K562 (cell line): Measurements from ENCODE around the gene TEX14. TPM values are rescaled to one million over a fixed set of nuclear protein-coding genes. Genes with fewer than 3 reads are reported as not detected.
A peak's percentile ranks its signal among the peaks of the same experiment; 100 is the strongest.

Experiments used
- COPS2 ChIP-seq: fragments of 450-650 bp; conservative IDR thresholded peaks from 2 replicates; pipeline ENCODE4 v1.6.1; 2016; ENCODE audit warnings: mild to moderate bottlenecking, moderate library complexity
- CTCF ChIP-seq, 3 experiments: IDR thresholded peaks in 2 of 3; conservative IDR thresholded peaks in 1 of 3; 2 replicates each; pipeline ENCODE4 v1.5.1; 2011 to 2012; ENCODE audit warnings: low read length in 3 of 3, mild to moderate bottlenecking in 3 of 3, control low read depth in 2 of 3, improper control_type of control experiment in 1 of 3, inconsistent platforms in 1 of 3, low read depth in 1 of 3, mixed read lengths in 1 of 3, moderate library complexity in 1 of 3; ENCODE audit not compliant: insufficient read depth in 2 of 3
- JUNB ChIP-seq: fragments of 450-650 bp; formaldehyde crosslinking; conservative IDR thresholded peaks from 2 replicates; pipeline ENCODE4 v1.4.0; 2020; ENCODE audit warnings: mild to moderate bottlenecking
- KDM4B ChIP-seq, 2 experiments: fragments of 450-650 bp in 1 of 2; sonication (generic) in 1 of 2; IDR thresholded peaks; 2 replicates each; pipeline ENCODE4 v1.6.1; 2016 to 2017; ENCODE audit warnings: borderline replicate concordance in 2 of 2, antibody characterized with exemption in 1 of 2, low read depth in 1 of 2, mild to moderate bottlenecking in 1 of 2
- MLX ChIP-seq, 2 experiments: fragments of 450-650 bp in 1 of 2; sonication (generic) in 1 of 2; formaldehyde crosslinking; conservative IDR thresholded peaks; 2 replicates each; pipeline versions ENCODE4 v1.4.0 to v1.8.1; 2020 to 2022; ENCODE audit warnings: mild to moderate bottlenecking in 1 of 2, missing genetic modification reagents in 1 of 2
- NEUROD1 ChIP-seq: fragments of 150-350 bp; IDR thresholded peaks from 2 replicates; pipeline ENCODE4 v1.6.1; 2014; ENCODE audit warnings: borderline replicate concordance, low read length, low read depth; ENCODE audit not compliant: partially characterized antibody
- TCFL5 ChIP-seq: fragments of 250-450 bp; sonication (Bioruptor Pico); conservative IDR thresholded peaks from 2 replicates; pipeline ENCODE4 v1.6.1; 2021; ENCODE audit warnings: mild to moderate bottlenecking, moderate library complexity, matching md5 sums
- TSHZ1 ChIP-seq: fragments of 250-450 bp; sonication (Bioruptor Pico); IDR thresholded peaks from 2 replicates; pipeline ENCODE4 v1.4.0; 2020; ENCODE audit warnings: mild to moderate bottlenecking, moderate library complexity
- YY1 ChIP-seq, 3 experiments: IDR thresholded peaks; 2 replicates each; pipeline ENCODE4 v1.6.1; 2011; ENCODE audit warnings: low read length in 2 of 3, mild to moderate bottlenecking in 2 of 3, moderate library complexity in 2 of 3, borderline replicate concordance in 1 of 3, control low read depth in 1 of 3, low read depth in 1 of 3; ENCODE audit not compliant: insufficient read depth in 3 of 3, insufficient replicate concordance in 2 of 3, control insufficient read depth in 1 of 3, insufficient read length in 1 of 3; ENCODE audit errors: extremely low read depth in 1 of 3
- ZFP1 ChIP-seq: fragments of 450-650 bp; formaldehyde crosslinking; IDR thresholded peaks from 2 replicates; pipeline ENCODE4 v1.4.0; 2020; ENCODE audit warnings: mild to moderate bottlenecking, mixed read lengths
- ZNF274 ChIP-seq: IDR thresholded peaks from 2 replicates; pipeline ENCODE4 v1.6.1; 2011; ENCODE audit warnings: low read depth, mild to moderate bottlenecking, low read length, moderate library complexity, borderline replicate concordance
- ZNF3 ChIP-seq: fragments of 250-450 bp; sonication (Bioruptor Pico); IDR thresholded peaks from 2 replicates; pipeline ENCODE4 v1.5.0; 2021; ENCODE audit warnings: mild to moderate bottlenecking, moderate library complexity
- ZNF589 ChIP-seq: fragments of 200-800 bp; sonication (Bioruptor generic); IDR thresholded peaks from 2 replicates; pipeline ENCODE4 v1.6.1; 2016; ENCODE audit warnings: low read depth, missing genetic modification characterization, missing compliant biosample characterization
- ZNF609 ChIP-seq: sonication (generic); formaldehyde crosslinking; IDR thresholded peaks from 2 replicates; pipeline ENCODE4 v1.8.1; 2023; ENCODE audit warnings: missing genetic modification reagents, mild to moderate bottlenecking, borderline replicate concordance
- ZNF707 ChIP-seq: fragments of 250-450 bp; sonication (Bioruptor Pico); conservative IDR thresholded peaks from 2 replicates; pipeline ENCODE4 v1.8.0; 2022; ENCODE audit warnings: inconsistent platforms, mild to moderate bottlenecking, moderate library complexity
- ZNF830 ChIP-seq: fragments of 250-450 bp; sonication (Bioruptor Pico); IDR thresholded peaks from 2 replicates; pipeline ENCODE4 v1.5.0; 2021; ENCODE audit warnings: mild to moderate bottlenecking
- polyA plus RNA-seq, 8 experiments: library from polyadenylated mRNA; depleted of rRNA in 4 of 8; stranded (reverse) in 5 of 8; unstranded in 3 of 8; fragments of >200 nt; fragmentation: Nextera tagmentation in 2 of 8; fragmentation: Illumina TruSeq in 1 of 8; extraction: Ambion mirVana in 2 of 8; extraction: Trizol in 1 of 8; gene quantifications; 2 replicates each; pipeline versions ENCODE4 v1.2.1 to v1.2.3, GENCODE V29; 2011 to 2014; ENCODE audit warnings: inconsistent platforms in 1 of 8, missing spikeins in 1 of 8
- total RNA-seq, 7 experiments: library from RNA; depleted of rRNA in 6 of 7; stranded (reverse); fragments of >200 nt in 6 of 7; fragmentation: Illumina TruSeq in 2 of 7; extraction: Trizol in 2 of 7; gene quantifications; 2 replicates each; pipeline versions ENCODE4 v1.2.1 to v1.2.3, GENCODE V29; 2011 to 2021; ENCODE audit warnings: low replicate concordance in 1 of 7

Gene TEX14
- total and polyA plus RNA-seq, 9 of the 15 experiments (the other 6 are each of a cell fraction or from before 2014, with no cell fraction given), result 0.05 to 0.12 (median 0.09) TPM; not detected in 1

- TF ChIP-seq MLX (CRISPR knock-in tag; conservative IDR thresholded peaks at IDR 0.05) (no peak), ZNF274 (no peak), COPS2 (no peak), ZFP1 (CRISPR knock-in tag) (no peak), KDM4B (IDR thresholded peaks at IDR 0.05; ENCODE audit: borderline replicate concordance in 2 of 2, low read depth in 1 of 2) (no peak), YY1 (IDR thresholded peaks at IDR 0.05; ENCODE audit: borderline replicate concordance in 1 of 3, control insufficient read depth in 1 of 3, extremely low read depth in 1 of 3, insufficient read depth in 3 of 3, insufficient read length in 1 of 3, insufficient replicate concordance in 2 of 3, low read depth in 1 of 3, low read length in 2 of 3) (peak in 1 of 3 experiments; percentile 21), CTCF (IDR thresholded peaks at IDR 0.05 in 2 of 3, conservative IDR thresholded peaks at IDR 0.05 in 1 of 3; ENCODE audit: insufficient read depth in 2 of 3, low read depth in 1 of 3, low read length in 3 of 3) (peak; percentile 83 to 94 (median 87)), TCFL5 (CRISPR knock-in tag) (no peak), ZNF589 (CRISPR knock-in tag) (no peak), ZNF707 (no peak), TSHZ1 (CRISPR knock-in tag) (no peak), ZNF609 (CRISPR knock-in tag) (no peak), JUNB (CRISPR knock-in tag) (no peak), NEUROD1 (no peak), ZNF3 (no peak), ZNF830 (CRISPR knock-in tag) (no peak)
Observed at GRCh38 chr17:58587713-58588117, 104.1 kb downstream of the TEX14 start (continued).
